SK-N-MC (cell line): Measurements from ENCODE around the gene ALAS2.

Experiments used
- DNase-seq: peaks from one replicate; pipeline ENCODE4 v3.0.0-alpha.2; 2011; ENCODE audit warnings: low read depth, low spot score
- H3K27ac ChIP-seq: fragments of 200-600 bp; sonication (generic); 2 replicates; pipeline ENCODE4 v1.5.1; 2016; ENCODE audit warnings: mixed run types
- H3K36me3 ChIP-seq: fragments of 200-600 bp; sonication (generic); 2 replicates; pipeline ENCODE4 v1.6.1; 2017; ENCODE audit warnings: antibody characterized with exemption, low read length, mixed read lengths; ENCODE audit not compliant: insufficient read depth
- H3K4me3 ChIP-seq: fragments of 200-600 bp; sonication (generic); 2 replicates; pipeline ENCODE4 v1.5.1; 2016
- H3K9ac ChIP-seq: fragments of 200-600 bp; sonication (generic); 2 replicates; pipeline ENCODE4 v1.8.0; 2017; ENCODE audit warnings: mixed run types, mixed read lengths; ENCODE audit not compliant: insufficient read length
- H3K9me3 ChIP-seq: fragments of 200-600 bp; sonication (generic); 2 replicates; pipeline ENCODE4 v1.6.1; 2017; ENCODE audit warnings: low read depth, mild to moderate bottlenecking, antibody characterized with exemption, low read length, moderate library complexity, mixed read lengths
- EZH2 ChIP-seq: fragments of 200-600 bp; sonication (generic); IDR thresholded peaks from one replicate; pipeline ENCODE4 v1.6.1; 2017; ENCODE audit warnings: antibody characterized with exemption
- FOXP2 ChIP-seq: optimal IDR thresholded peaks from 2 replicates; pipeline ENCODE3; 2011; ENCODE audit warnings: mild to moderate bottlenecking, moderate library complexity; ENCODE audit not compliant: insufficient read depth; ENCODE audit errors: extremely low read length, control extremely low read depth
- POLR2AphosphoS5 ChIP-seq: IDR thresholded peaks from 2 replicates; pipeline ENCODE4 v1.6.1; 2012; ENCODE audit warnings: mild to moderate bottlenecking, low read depth, low read length, borderline replicate concordance

ALAS2 gene

DNA sequence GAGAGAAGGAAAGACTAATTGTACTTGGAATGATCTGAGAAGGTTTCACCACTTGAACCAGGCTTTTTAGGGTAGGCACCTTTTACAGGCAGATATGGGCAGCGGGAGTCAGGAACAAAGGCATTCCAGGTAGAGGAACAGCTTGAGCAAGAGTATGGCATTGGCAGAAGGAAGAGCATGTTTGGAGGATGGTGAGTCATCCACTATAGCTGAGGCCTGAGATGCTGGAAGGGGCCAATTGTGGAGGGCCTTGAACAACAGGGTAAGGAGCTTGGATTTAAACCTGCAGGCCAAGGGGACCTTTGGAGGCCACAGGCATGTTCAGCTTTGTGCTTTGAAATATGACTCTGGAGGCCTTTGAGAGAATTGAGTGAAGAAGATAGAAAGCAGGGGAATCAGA lies 69.0 kb downstream of the ALAS2 start:
- Histone ChIP-seq H3K9ac (no peak overlapping the region), H3K36me3 (no peaks in the 10 kb centered on the region), H3K27ac (no peak overlapping the region), H3K4me3 (no peak overlapping the region), H3K9me3 (no peaks in the 10 kb centered on the region)
- DNase-seq = no peak
- TF ChIP-seq POLR2AphosphoS5 (no peak), EZH2 (no peak), FOXP2 (no peak)
